ENCODE results near the gene C2orf66. TPM values are rescaled to one million over a fixed set of nuclear protein-coding genes. Genes with fewer than 3 reads are reported as not detected.

The C2orf66 gene
- polyA plus RNA-seq (ENCODE audit: low read depth in 6 of 6), result not detected

- no peak within 1 kb of the TSS for H3K4me3 Mint-ChIP-seq
- peaks cover 32 to 42% (median 38%) of the 10 kb centered on the region in 3 donors for H3K27me3 Mint-ChIP-seq
- H3K27ac Mint-ChIP-seq, result no peak within 1 kb of the TSS
Measured at GRCh38 chr2:196809260-196809659, at the start of gene C2orf66. Gene C2orf66 (minus strand): TSS chr2:196809355. CDS start chr2:196809336, 19 bp downstream.

GRCh38 chr2:196854629-196855028 is 45.5 kb upstream of the C2orf66 start:
- H3K36me3 Mint-ChIP-seq, result peaks cover 10 to 25% of the 10 kb centered on the region in 2 donors
- H3K27me3 Mint-ChIP-seq, result no peaks in the 10 kb centered on the region
- no peak overlapping the region for H3K4me3 Mint-ChIP-seq
- ATAC-seq (ENCODE audit: low read depth in 2 of 2) (no peak), DNase-seq (no peak)
- H3K9me3 Mint-ChIP-seq, result peaks cover 4 to 15% (median 12%) of the 10 kb centered on the region in 7 donors
- H3K27ac Mint-ChIP-seq, result no peak overlapping the region
- H3K4me1 Mint-ChIP-seq, result no peaks in the 10 kb centered on the region

More at GRCh38 chr2:196809260-196809659, at the start of gene C2orf66:
- Mint-ChIP-seq H3K4me1 (no peaks in the 10 kb centered on the region), H3K36me3 (no peaks in the 10 kb centered on the region), H3K9me3 (peaks cover 0 to 9% (median 5%) of the 10 kb centered on the region in 7 donors)
- ATAC-seq (ENCODE audit: low read depth in 2 of 2) (no peak), DNase-seq (no peak)

- Mint-ChIP-seq H3K4me3 (no peak overlapping the region), H3K36me3 (peaks cover 5 to 13% of the 10 kb centered on the region in 2 donors), H3K27me3 (no peaks in the 10 kb centered on the region), H3K27ac (no peak overlapping the region), H3K4me1 (no peaks in the 10 kb centered on the region), H3K9me3 (peaks cover 2 to 4% (median 2%) of the 10 kb centered on the region in 7 donors)
- DNase-seq (no peak), ATAC-seq (ENCODE audit: low read depth in 2 of 2) (no peak)
Measured at GRCh38 chr2:196853301-196854087, 44.3 kb upstream of the C2orf66 start.

GRCh38 chr2:196851088-196851487 is 41.9 kb upstream of the C2orf66 start:
- Mint-ChIP-seq H3K4me1 (no peaks in the 10 kb centered on the region), H3K4me3 (no peak overlapping the region), H3K27me3 (no peaks in the 10 kb centered on the region), H3K36me3 (no peaks in the 10 kb centered on the region), H3K27ac (no peak overlapping the region), H3K9me3 (no peaks in the 10 kb centered on the region)
- no peak for ATAC-seq (ENCODE audit: low read depth in 2 of 2)
- DNase-seq, result no peak

- ATAC-seq (ENCODE audit: low read depth in 2 of 2), result no peak
Measured at GRCh38 chr2:196849895-196850294, 40.7 kb upstream of the C2orf66 start.

GRCh38 chr2:196846295-196846694 is 37.1 kb upstream of the C2orf66 start:
- DNase-seq, result no peak
- ATAC-seq (ENCODE audit: low read depth in 2 of 2), result no peak
- Mint-ChIP-seq H3K4me3 (no peak overlapping the region), H3K27me3 (no peaks in the 10 kb centered on the region), H3K4me1 (no peaks in the 10 kb centered on the region), H3K36me3 (no peaks in the 10 kb centered on the region), H3K27ac (no peak overlapping the region), H3K9me3 (no peaks in the 10 kb centered on the region)

More at GRCh38 chr2:196849895-196850294, 40.7 kb upstream of the C2orf66 start:
- DNase-seq, result no peak
- H3K4me1 Mint-ChIP-seq, result no peaks in the 10 kb centered on the region
- no peak overlapping the region for H3K27ac Mint-ChIP-seq
- no peaks in the 10 kb centered on the region for H3K9me3 Mint-ChIP-seq
- H3K36me3 Mint-ChIP-seq, result no peaks in the 10 kb centered on the region
- H3K27me3 Mint-ChIP-seq, result no peaks in the 10 kb centered on the region
- H3K4me3 Mint-ChIP-seq, result no peak overlapping the region

GRCh38 chr2:196845371-196845770 is 36.2 kb upstream of the C2orf66 start:
- H3K4me3 Mint-ChIP-seq, result no peak overlapping the region
- ATAC-seq (ENCODE audit: low read depth in 2 of 2), result no peak
- H3K27ac Mint-ChIP-seq, result no peak overlapping the region

GRCh38 chr2:196840171-196840570 is 31.0 kb upstream of the C2orf66 start:
- no peaks in the 10 kb centered on the region for H3K4me1 Mint-ChIP-seq
- no peaks in the 10 kb centered on the region for H3K9me3 Mint-ChIP-seq
- no peaks in the 10 kb centered on the region for H3K27me3 Mint-ChIP-seq
- H3K36me3 Mint-ChIP-seq, result no peaks in the 10 kb centered on the region
- ATAC-seq (ENCODE audit: low read depth in 2 of 2) (no peak), DNase-seq (no peak)
- no peak overlapping the region for H3K27ac Mint-ChIP-seq
- no peak overlapping the region for H3K4me3 Mint-ChIP-seq

More at GRCh38 chr2:196845371-196845770, 36.2 kb upstream of the C2orf66 start:
- DNase-seq, result no peak
- Mint-ChIP-seq H3K9me3 (no peaks in the 10 kb centered on the region), H3K36me3 (no peaks in the 10 kb centered on the region), H3K27me3 (no peaks in the 10 kb centered on the region), H3K4me1 (no peaks in the 10 kb centered on the region)

- DNase-seq (no peak), ATAC-seq (ENCODE audit: low read depth in 2 of 2) (no peak)
- Mint-ChIP-seq H3K4me3 (no peak overlapping the region), H3K36me3 (no peaks in the 10 kb centered on the region), H3K27me3 (no peaks in the 10 kb centered on the region), H3K9me3 (no peaks in the 10 kb centered on the region), H3K27ac (no peak overlapping the region), H3K4me1 (no peaks in the 10 kb centered on the region)
Measured at GRCh38 chr2:196839574-196839973, 30.4 kb upstream of the C2orf66 start.

GRCh38 chr2:196836440-196836839 is 27.3 kb upstream of the C2orf66 start:
- H3K27me3 Mint-ChIP-seq, result no peaks in the 10 kb centered on the region
- ATAC-seq (ENCODE audit: low read depth in 2 of 2), result no peak
- H3K9me3 Mint-ChIP-seq, result no peaks in the 10 kb centered on the region
- no peaks in the 10 kb centered on the region for H3K36me3 Mint-ChIP-seq
- H3K27ac Mint-ChIP-seq, result no peak overlapping the region
- H3K4me3 Mint-ChIP-seq, result no peak overlapping the region
- no peaks in the 10 kb centered on the region for H3K4me1 Mint-ChIP-seq
- DNase-seq, result no peak

GRCh38 chr2:196830701-196831100 is 21.5 kb upstream of the C2orf66 start:
- Mint-ChIP-seq H3K4me1 (no peaks in the 10 kb centered on the region), H3K27ac (no peak overlapping the region), H3K4me3 (no peak overlapping the region), H3K36me3 (no peaks in the 10 kb centered on the region), H3K27me3 (peaks cover 0 to 1% (median under 1%) of the 10 kb centered on the region in 3 donors), H3K9me3 (no peaks in the 10 kb centered on the region)
- no peak for DNase-seq
- ATAC-seq (ENCODE audit: low read depth in 2 of 2), result no peak

GRCh38 chr2:196827356-196827755 is 18.2 kb upstream of the C2orf66 start:
- Mint-ChIP-seq H3K4me1 (no peaks in the 10 kb centered on the region), H3K9me3 (no peaks in the 10 kb centered on the region), H3K4me3 (no peak overlapping the region), H3K27ac (no peak overlapping the region), H3K36me3 (no peaks in the 10 kb centered on the region), H3K27me3 (peaks cover 13 to 22% (median 19%) of the 10 kb centered on the region in 3 donors)
- ATAC-seq (ENCODE audit: low read depth in 2 of 2) (no peak), DNase-seq (no peak)

GRCh38 chr2:196823750-196824522 is 14.8 kb upstream of the C2orf66 start:
- H3K4me3 Mint-ChIP-seq, result no peak overlapping the region
- H3K27me3 Mint-ChIP-seq, result peaks cover 27 to 37% (median 33%) of the 10 kb centered on the region in 3 donors
- peaks cover 3 to 12% (median 6%) of the 10 kb centered on the region in 7 donors for H3K9me3 Mint-ChIP-seq
- H3K36me3 Mint-ChIP-seq, result peaks cover 0 to 10% of the 10 kb centered on the region in 2 donors
- no peak for DNase-seq
- H3K4me1 Mint-ChIP-seq, result no peaks in the 10 kb centered on the region
- no peak overlapping the region for H3K27ac Mint-ChIP-seq
- no peak for ATAC-seq (ENCODE audit: low read depth in 2 of 2)

- Mint-ChIP-seq H3K36me3 (peaks cover 4 to 22% of the 10 kb centered on the region in 2 donors), H3K4me3 (no peak overlapping the region), H3K4me1 (no peaks in the 10 kb centered on the region), H3K9me3 (peaks cover 9 to 34% (median 23%) of the 10 kb centered on the region in 7 donors), H3K27me3 (peaks cover 27 to 46% (median 38%) of the 10 kb centered on the region in 3 donors), H3K27ac (no peak overlapping the region)
- ATAC-seq (ENCODE audit: low read depth in 2 of 2) (no peak), DNase-seq (no peak)
Measured at GRCh38 chr2:196821195-196821594, 12.0 kb upstream of the C2orf66 start.
